Sigmoid colon (tissue), 7 donors: ENCODE results near the gene ERMAP. TPM values are rescaled to one million over a fixed set of nuclear protein-coding genes. Genes with fewer than 3 reads are reported as not detected.

Experiments used
- DNase-seq: peaks from one replicate; pipeline ENCODE4 v3.0.0-alpha.2; 2019
- H3K27ac ChIP-seq, 4 donors: fragments of 200-600 bp; sonication (generic); one replicate each; pipeline ENCODE4 v1.5.1; 2016 to 2019; ENCODE audit warnings: mild to moderate bottlenecking in 1 of 4
- H3K27me3 ChIP-seq, 3 donors: fragments of 200-600 bp; sonication (generic); one replicate each; pipeline ENCODE4 v1.5.1; 2019; ENCODE audit warnings: mild to moderate bottlenecking in 1 of 3
- H3K36me3 ChIP-seq, 4 donors: fragments of 200-600 bp; sonication (generic); one replicate each; pipeline ENCODE4 v1.5.1; 2016 to 2019
- H3K4me1 ChIP-seq, 4 donors: fragments of 200-600 bp; sonication (generic); one replicate each; pipeline ENCODE4 v1.5.1; 2017 to 2019
- H3K4me3 ChIP-seq, 4 donors: fragments of 200-600 bp; sonication (generic); one replicate each; pipeline ENCODE4 v1.5.1; 2017 to 2019; ENCODE audit warnings: mild to moderate bottlenecking in 2 of 4, moderate library complexity in 1 of 4
- H3K9me3 ChIP-seq, 4 donors: fragments of 200-600 bp in 3 of 4; sonication (generic) in 3 of 4; one replicate each; pipeline versions ENCODE4 v1.5.1 to v1.6.1; 2013 to 2019
- EP300 ChIP-seq, 4 donors: sonication (generic); formaldehyde crosslinking; IDR thresholded peaks; one replicate each; pipeline ENCODE4 v1.6.1; 2017; ENCODE audit warnings: antibody characterized with exemption in 4 of 4
- POLR2A ChIP-seq, 2 donors: fragments of 450-650 bp; IDR thresholded peaks; one replicate each; pipeline ENCODE4 v1.6.1; 2016; ENCODE audit warnings: antibody characterized with exemption in 2 of 2, mild to moderate bottlenecking in 2 of 2, moderate library complexity in 2 of 2
- POLR2AphosphoS5 ChIP-seq, 4 donors: sonication (generic); formaldehyde crosslinking; IDR thresholded peaks; one replicate each; pipeline ENCODE4 v1.6.1; 2017; ENCODE audit warnings: antibody characterized with exemption in 4 of 4
- whole genome bisulfite sequencing, 2 donors: extraction: QIAGEN DNeasy Blood & Tissue Kit; methylation state at CpG; one replicate each; pipeline ENCODE4 v1.1.7; 2013; 5-methylcytosine and 5-hydroxymethylcytosine counted together
- intact Hi-C: fragments of 100-400 bp; cut with DNase I; formaldehyde crosslinking; loops from one replicate; pipeline ENCODE4 v1.15.1; 2023
- polyA plus RNA-seq, 3 donors: library from polyadenylated mRNA; stranded (reverse); fragments of 200-250 nt; gene quantifications; one replicate each; pipeline ENCODE4 v1.2.3, GENCODE V29; 2013
- total RNA-seq, 4 donors: library from RNA; depleted of rRNA; stranded (reverse); fragments of >200 nt; gene quantifications; one replicate each; pipeline ENCODE4 v1.1.0, GENCODE V29; 2016
- TF ChIP-seq, protein P1 (sequence below), 4 experiments: fragments of 450-650 bp in 3 of 4; fragments of 200-600 bp in 1 of 4; IDR thresholded peaks; one replicate each; pipeline ENCODE4 v1.5.1; 2016 to 2019; ENCODE audit warnings: antibody characterized with exemption in 4 of 4, mild to moderate bottlenecking in 3 of 4, moderate library complexity in 2 of 4
- donor health status: healthy with polysubstance abuse.
- donor health status: Bipolar disorder and iron deficiency.
- donor health status: healthy.

The ERMAP gene
- total and polyA plus RNA-seq, 7 donors: 3.5 to 18.6 (median 9.5) TPM

DNA sequence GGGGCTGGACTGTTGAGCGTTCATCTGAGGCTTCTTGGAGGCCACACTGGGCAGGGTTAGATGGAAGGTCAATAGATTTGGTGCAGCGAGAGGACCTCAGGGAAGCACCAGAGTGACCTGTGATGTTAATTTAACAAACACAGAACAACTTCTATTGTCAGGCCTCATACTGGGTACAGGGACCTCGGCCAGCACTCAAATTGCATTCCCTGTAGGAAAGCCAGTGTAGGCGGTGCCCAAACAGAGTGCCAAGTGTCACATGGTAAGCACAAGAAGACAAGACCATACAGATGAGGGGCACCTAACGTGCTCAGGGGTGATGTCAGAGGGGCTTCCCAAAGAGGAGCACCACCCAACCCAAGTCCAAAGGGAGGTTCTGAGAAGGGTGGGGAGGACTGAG is 30.8 kb upstream of the ERMAP start:
- 88 to 95% methylated on average over 5 of the region's 5 CpGs for WGBS, 2 donors
- Histone ChIP-seq H3K27ac (no peak overlapping the region), H3K4me1 (peaks cover 0 to 11% (median 11%) of the 10 kb centered on the region in 4 donors), H3K36me3 (peaks cover 0 to 6% (median under 1%) of the 10 kb centered on the region in 4 donors), H3K9me3 (no peaks in the 10 kb centered on the region), H3K4me3 (no peak overlapping the region), H3K27me3 (no peaks in the 10 kb centered on the region)
- TF ChIP-seq POLR2A (IDR thresholded peaks at IDR 0.05): no peak
- TF ChIP-seq POLR2AphosphoS5 (IDR thresholded peaks at IDR 0.05): no peak
- TF ChIP-seq, protein P1, sequence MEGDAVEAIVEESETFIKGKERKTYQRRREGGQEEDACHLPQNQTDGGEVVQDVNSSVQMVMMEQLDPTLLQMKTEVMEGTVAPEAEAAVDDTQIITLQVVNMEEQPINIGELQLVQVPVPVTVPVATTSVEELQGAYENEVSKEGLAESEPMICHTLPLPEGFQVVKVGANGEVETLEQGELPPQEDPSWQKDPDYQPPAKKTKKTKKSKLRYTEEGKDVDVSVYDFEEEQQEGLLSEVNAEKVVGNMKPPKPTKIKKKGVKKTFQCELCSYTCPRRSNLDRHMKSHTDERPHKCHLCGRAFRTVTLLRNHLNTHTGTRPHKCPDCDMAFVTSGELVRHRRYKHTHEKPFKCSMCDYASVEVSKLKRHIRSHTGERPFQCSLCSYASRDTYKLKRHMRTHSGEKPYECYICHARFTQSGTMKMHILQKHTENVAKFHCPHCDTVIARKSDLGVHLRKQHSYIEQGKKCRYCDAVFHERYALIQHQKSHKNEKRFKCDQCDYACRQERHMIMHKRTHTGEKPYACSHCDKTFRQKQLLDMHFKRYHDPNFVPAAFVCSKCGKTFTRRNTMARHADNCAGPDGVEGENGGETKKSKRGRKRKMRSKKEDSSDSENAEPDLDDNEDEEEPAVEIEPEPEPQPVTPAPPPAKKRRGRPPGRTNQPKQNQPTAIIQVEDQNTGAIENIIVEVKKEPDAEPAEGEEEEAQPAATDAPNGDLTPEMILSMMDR (IDR thresholded peaks at IDR 0.05): no peak
- no peak for TF ChIP-seq EP300 (IDR thresholded peaks at IDR 0.05)
- intact Hi-C loops: no loop called here
- no peak for DNase-seq

DNA sequence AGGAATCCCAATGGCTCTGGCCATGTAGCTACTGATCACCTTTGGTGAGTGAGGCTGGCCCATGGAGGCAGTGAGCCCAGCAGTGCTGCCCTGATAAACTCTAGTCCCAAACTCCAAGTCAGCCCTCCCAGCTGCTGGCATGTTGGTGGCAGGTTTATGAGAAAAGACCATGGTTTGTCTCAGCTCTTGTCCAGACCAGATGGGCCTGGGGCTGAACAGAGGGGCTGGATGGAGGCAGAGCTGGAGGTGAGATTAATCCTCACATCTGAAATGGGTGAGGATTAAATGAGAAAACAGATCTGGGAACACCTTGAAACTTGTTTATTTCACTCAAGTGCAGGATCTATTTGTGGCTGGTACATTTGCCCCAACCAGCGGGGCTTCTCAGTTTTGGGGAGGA is 28.9 kb upstream of the ERMAP start:
- intact Hi-C loops: no loop called here
- H3K27ac ChIP-seq: no peak overlapping the region
- no peaks in the 10 kb centered on the region for H3K36me3 ChIP-seq
- TF ChIP-seq, protein P1 (IDR thresholded peaks at IDR 0.05): no peak
- TF ChIP-seq POLR2AphosphoS5 (IDR thresholded peaks at IDR 0.05) (no peak), EP300 (IDR thresholded peaks at IDR 0.05) (no peak), POLR2A (IDR thresholded peaks at IDR 0.05) (no peak)
- H3K27me3 ChIP-seq: no peaks in the 10 kb centered on the region
- WGBS, 2 donors: 99 to 100% methylated on average over 1 of the region's 1 CpG
- H3K4me1 ChIP-seq: peaks cover 0 to 11% (median 11%) of the 10 kb centered on the region in 4 donors
- H3K4me3 ChIP-seq: no peak overlapping the region
- no peak for DNase-seq
- no peaks in the 10 kb centered on the region for H3K9me3 ChIP-seq

DNA sequence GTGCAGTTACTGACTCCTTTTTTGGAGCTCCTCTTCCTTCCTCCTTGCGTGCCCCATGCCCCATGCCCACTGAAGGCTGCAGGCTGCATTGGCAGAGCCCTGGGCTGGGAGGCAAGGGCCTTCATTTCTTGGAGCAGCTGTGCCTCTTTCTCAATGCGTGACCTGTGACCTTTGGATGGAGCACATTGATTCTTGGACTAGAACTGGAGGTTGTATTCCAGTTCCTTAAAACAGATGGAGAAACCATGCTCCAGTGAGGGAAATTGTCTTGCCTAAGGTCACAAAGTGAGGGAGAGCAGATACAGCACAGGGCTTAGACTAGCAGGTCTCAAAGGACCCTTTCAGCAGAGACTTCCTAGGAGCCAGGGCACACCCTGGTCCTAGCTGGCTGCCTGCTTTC is 23.1 kb upstream of the ERMAP start:
- H3K36me3 ChIP-seq: no peaks in the 10 kb centered on the region
- DNase-seq: no peak
- no peaks in the 10 kb centered on the region for H3K4me1 ChIP-seq
- H3K27me3 ChIP-seq: no peaks in the 10 kb centered on the region
- H3K9me3 ChIP-seq: no peaks in the 10 kb centered on the region
- WGBS, 2 donors: 87 to 89% methylated on average over 2 of the region's 2 CpGs
- H3K4me3 ChIP-seq: no peak overlapping the region
- no peak for TF ChIP-seq EP300 (IDR thresholded peaks at IDR 0.05)
- TF ChIP-seq, protein P1 (IDR thresholded peaks at IDR 0.05): no peak
- TF ChIP-seq POLR2A (IDR thresholded peaks at IDR 0.05): no peak
- no peak for TF ChIP-seq POLR2AphosphoS5 (IDR thresholded peaks at IDR 0.05)
- H3K27ac ChIP-seq: peak overlapping the region in 1 of 4 donors; percentile 17
- intact Hi-C loops: no loop called here

DNA sequence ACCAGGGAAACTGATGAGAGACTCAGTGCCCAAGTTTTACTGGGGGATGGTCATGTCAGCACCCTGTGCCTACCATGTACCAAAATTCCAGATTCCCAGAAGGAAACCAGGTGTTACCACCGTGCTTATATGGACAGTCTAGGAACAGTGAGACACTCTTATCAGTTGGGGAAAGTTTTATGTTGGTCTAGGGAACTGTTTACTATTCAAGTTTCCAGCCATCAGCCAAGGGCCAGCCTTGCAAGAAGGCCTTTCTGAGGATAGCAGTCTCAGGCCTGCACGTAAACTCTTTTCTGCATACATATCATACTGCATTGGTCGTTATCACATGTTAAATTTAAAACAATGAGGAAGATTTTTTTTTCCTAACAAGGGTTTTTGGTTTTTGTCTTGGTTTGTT is 19.5 kb upstream of the ERMAP start:
- no peaks in the 10 kb centered on the region for H3K27me3 ChIP-seq
- no peaks in the 10 kb centered on the region for H3K9me3 ChIP-seq
- no peak for TF ChIP-seq POLR2A (IDR thresholded peaks at IDR 0.05)
- no peak for TF ChIP-seq POLR2AphosphoS5 (IDR thresholded peaks at IDR 0.05)
- TF ChIP-seq, protein P1 (IDR thresholded peaks at IDR 0.05): no peak
- no peak for TF ChIP-seq EP300 (IDR thresholded peaks at IDR 0.05)
- 60 to 81% methylated on average over 3 of the region's 3 CpGs for WGBS, 2 donors
- no peak for DNase-seq
- no peaks in the 10 kb centered on the region for H3K4me1 ChIP-seq
- no peaks in the 10 kb centered on the region for H3K36me3 ChIP-seq
- intact Hi-C loops: no loop called here
- no peak overlapping the region for H3K4me3 ChIP-seq
- H3K27ac ChIP-seq: no peak overlapping the region

DNA sequence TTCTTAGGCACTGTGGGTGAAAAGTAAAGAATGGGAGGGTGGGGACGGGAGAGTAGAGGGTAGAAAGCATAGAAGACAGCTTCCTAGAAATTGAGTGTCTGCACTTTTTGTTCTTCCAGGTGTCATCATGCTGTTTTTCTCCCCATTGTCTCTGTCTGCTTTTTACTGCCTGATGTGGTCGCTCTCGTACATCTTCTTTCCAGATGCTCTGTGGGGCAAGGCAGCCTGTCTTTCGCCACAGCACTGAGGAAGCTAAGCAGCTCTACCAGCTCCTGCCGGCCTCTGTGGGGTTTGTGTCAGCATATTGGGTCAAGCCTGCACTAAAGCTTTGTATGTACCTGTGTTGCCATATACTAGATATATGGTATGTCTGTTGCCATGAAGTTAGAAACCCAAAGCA is 18.9 kb upstream of the ERMAP start:
- H3K9me3 ChIP-seq: no peaks in the 10 kb centered on the region
- H3K36me3 ChIP-seq: no peaks in the 10 kb centered on the region
- no peaks in the 10 kb centered on the region for H3K27me3 ChIP-seq
- no peak for DNase-seq
- intact Hi-C loops: no loop called here
- no peaks in the 10 kb centered on the region for H3K4me1 ChIP-seq
- no peak overlapping the region for H3K4me3 ChIP-seq
- H3K27ac ChIP-seq: no peak overlapping the region
- TF ChIP-seq, protein P1 (IDR thresholded peaks at IDR 0.05): no peak
- TF ChIP-seq EP300 (IDR thresholded peaks at IDR 0.05): no peak
- TF ChIP-seq POLR2AphosphoS5 (IDR thresholded peaks at IDR 0.05): no peak
- no peak for TF ChIP-seq POLR2A (IDR thresholded peaks at IDR 0.05)
- WGBS, 2 donors: 81 to 86% methylated on average over 5 of the region's 5 CpGs
